Lower lobe of right lung (tissue), 2 donors: Measurements from ENCODE around the gene TMC2. TPM values are rescaled to one million over a fixed set of nuclear protein-coding genes. Genes with fewer than 3 reads are reported as not detected.

Experiments
- ATAC-seq, 2 donors: fragments of 200-7000 bp; cut with Tn5 transposase; one replicate each; pipeline ENCODE4 v1.9.1; 2020 to 2022; ENCODE audit warnings: mild to moderate bottlenecking in 2 of 2, moderate library complexity in 2 of 2
- DNase-seq: peaks from one replicate; pipeline ENCODE4 v3.0.0-alpha.2; 2020
- H3K27ac ChIP-seq: fragments of 200-600 bp; one replicate; pipeline ENCODE4 v1.8.0; 2022
- H3K27me3 ChIP-seq: fragments of 200-600 bp; one replicate; pipeline ENCODE4 v1.8.0; 2022; ENCODE audit warnings: low read depth
- H3K36me3 ChIP-seq: fragments of 200-600 bp; one replicate; pipeline ENCODE4 v1.8.0; 2022; ENCODE audit warnings: mild to moderate bottlenecking
- H3K4me1 ChIP-seq: fragments of 200-600 bp; one replicate; pipeline ENCODE4 v1.8.0; 2022
- H3K4me3 ChIP-seq: fragments of 200-600 bp; one replicate; pipeline ENCODE4 v1.8.0; 2022; ENCODE audit warnings: mild to moderate bottlenecking
- H3K9me3 ChIP-seq: fragments of 200-600 bp; one replicate; pipeline ENCODE4 v1.8.0; 2022
- CTCF ChIP-seq: fragments of 200-600 bp; IDR thresholded peaks from one replicate; pipeline ENCODE4 v1.8.0; 2022; ENCODE audit warnings: antibody characterized with exemption, mild to moderate bottlenecking
- intact Hi-C: fragments of 100-400 bp; cut with DNase I; formaldehyde crosslinking; loops from one replicate; pipeline ENCODE4 v1.11.0; 2022
- total RNA-seq: library from RNA; stranded (reverse); fragmentation: NEBNext Ultra II Directional; extraction: Animal tissue kit (Norgen Biotek cat#: 25700); gene quantifications from one replicate; pipeline ENCODE4 v1.2.1, GENCODE V29; 2021
- donor health status: DM: no; HTN: yes; CAD: no; lungs with severe emphysema.

TMC2 gene
- total RNA-seq, 1 donor from 2014 or later = 0.92 TPM

DNA sequence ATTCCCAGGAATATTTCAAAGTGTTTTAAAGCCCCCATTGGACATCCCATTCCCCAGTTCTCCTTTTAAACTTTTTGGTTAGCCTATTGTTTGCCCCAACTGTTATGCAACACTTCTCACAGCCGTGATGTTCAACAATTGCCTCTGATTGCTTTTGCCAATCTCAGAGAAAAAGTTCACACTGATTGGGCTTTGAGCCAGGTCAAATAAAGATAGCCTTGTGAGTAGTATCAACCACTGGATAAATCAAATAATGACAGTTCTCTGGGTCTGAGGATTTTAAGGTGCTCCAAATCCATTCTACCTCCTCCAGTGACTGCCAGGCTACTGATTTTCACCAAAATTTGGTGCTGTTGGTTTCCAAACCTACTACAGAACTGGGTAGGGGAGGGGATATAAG, 97.0 kb downstream of the TMC2 start:
- Histone ChIP-seq H3K9me3 (no peaks in the 10 kb centered on the region), H3K36me3 (no peaks in the 10 kb centered on the region), H3K27ac (no peak overlapping the region), H3K4me3 (no peak overlapping the region), H3K27me3 (peaks cover 9% of the 10 kb centered on the region), H3K4me1 (no peaks in the 10 kb centered on the region)
- no peak for TF ChIP-seq CTCF
- DNase-seq (no peak), ATAC-seq (no peak)
- intact Hi-C loops = no loop called here

DNA sequence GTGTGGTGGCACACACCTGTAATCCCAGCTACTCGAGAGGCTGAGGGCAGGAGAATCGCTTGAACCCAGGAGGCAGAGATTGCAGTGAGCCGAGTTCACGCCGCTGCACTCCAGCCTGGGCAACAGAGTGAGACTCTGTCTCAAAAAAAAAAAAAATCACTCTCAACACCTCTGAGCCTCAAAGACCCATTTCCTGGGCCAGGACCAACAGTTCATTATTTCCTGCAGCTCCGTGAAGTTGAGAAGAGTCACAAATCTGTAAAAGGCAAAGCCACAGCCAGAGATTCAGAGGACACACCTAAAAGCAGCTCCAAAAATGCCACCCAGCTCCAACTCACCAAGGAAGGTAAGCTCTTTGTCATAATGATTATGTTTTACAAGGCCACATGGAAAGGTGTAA, 100.9 kb downstream of the TMC2 start:
- intact Hi-C loops = no loop called here
- no peak for TF ChIP-seq CTCF
- ATAC-seq (no peak), DNase-seq (no peak)
- H3K9me3 ChIP-seq = no peaks in the 10 kb centered on the region
- H3K36me3 ChIP-seq = no peaks in the 10 kb centered on the region
- no peak overlapping the region for H3K4me3 ChIP-seq
- H3K27me3 ChIP-seq = peaks cover 9% of the 10 kb centered on the region
- no peak overlapping the region for H3K27ac ChIP-seq
- H3K4me1 ChIP-seq = no peaks in the 10 kb centered on the region

DNA sequence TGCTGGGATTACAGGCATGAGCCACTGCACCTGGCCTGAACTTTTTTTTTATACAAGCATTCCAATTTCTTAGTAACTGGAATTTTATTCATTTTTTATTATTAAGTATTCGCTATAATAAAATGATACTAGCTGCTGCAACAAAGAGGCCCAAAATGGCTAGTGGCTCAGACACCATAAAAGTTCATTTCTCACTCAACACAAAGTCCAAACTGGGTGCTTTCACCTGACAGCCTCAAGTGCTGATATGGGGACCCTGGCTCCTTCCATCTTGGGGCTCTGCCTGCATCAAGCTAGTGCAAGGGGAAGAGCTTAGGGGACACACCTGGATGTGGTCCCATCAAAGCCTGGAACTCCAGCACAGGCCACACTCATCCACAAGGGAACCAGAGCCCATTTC, 103.9 kb downstream of the TMC2 start:
- no peaks in the 10 kb centered on the region for H3K36me3 ChIP-seq
- DNase-seq = no peak
- no peaks in the 10 kb centered on the region for H3K9me3 ChIP-seq
- H3K4me1 ChIP-seq = no peaks in the 10 kb centered on the region
- H3K4me3 ChIP-seq = no peak overlapping the region
- intact Hi-C loops = no loop called here
- no peak for ATAC-seq
- no peaks in the 10 kb centered on the region for H3K27me3 ChIP-seq
- no peak for TF ChIP-seq CTCF
- H3K27ac ChIP-seq = no peak overlapping the region

GRCh38 chr20:2640899-2641298, 104.5 kb downstream of the TMC2 start:
- Histone ChIP-seq H3K27ac (no peak overlapping the region), H3K36me3 (no peaks in the 10 kb centered on the region), H3K4me1 (no peaks in the 10 kb centered on the region), H3K9me3 (no peaks in the 10 kb centered on the region), H3K4me3 (no peak overlapping the region), H3K27me3 (no peaks in the 10 kb centered on the region)
- no peak for TF ChIP-seq CTCF
- intact Hi-C loops = no loop called here
- ATAC-seq (no peak), DNase-seq (no peak)

- intact Hi-C loops = no loop called here
- ATAC-seq (no peak), DNase-seq (no peak)
- no peaks in the 10 kb centered on the region for H3K4me1 ChIP-seq
- no peaks in the 10 kb centered on the region for H3K9me3 ChIP-seq
- H3K4me3 ChIP-seq = no peak overlapping the region
- TF ChIP-seq CTCF = no peak
- H3K36me3 ChIP-seq = no peaks in the 10 kb centered on the region
- H3K27me3 ChIP-seq = no peaks in the 10 kb centered on the region
- H3K27ac ChIP-seq = no peak overlapping the region
These were observed 107.3 kb downstream of the TMC2 start for GRCh38 chr20:2643708-2644107.
